Natural killer cell (primary cell): Measurements from ENCODE around the gene KCNK17. TPM values are rescaled to one million over a fixed set of nuclear protein-coding genes. Genes with fewer than 3 reads are reported as not detected.

Source experiments
- ATAC-seq, 3 donors: fragments of 150-1000 bp in 2 of 3; fragments of 200-7000 bp in 1 of 3; cut with Tn5 transposase; 1 replicate in 1 of 3; 2 replicates in 2 of 3; pipeline ENCODE4 v1.10.0; 2021; ENCODE audit warnings: mild to moderate bottlenecking in 2 of 3, moderate library complexity in 2 of 3
- DNase-seq, 2 donors: peaks; one replicate each; pipeline versions ENCODE4 v3.0.0 to v3.0.0-alpha.2; 2013 to 2021; ENCODE audit warnings: mixed read lengths in 1 of 2
- H3K27ac ChIP-seq: one replicate; pipeline ENCODE4 v1.5.1; 2013; ENCODE audit warnings: mild to moderate bottlenecking, low read length
- H3K27me3 ChIP-seq: one replicate; pipeline ENCODE4 v1.6.1; 2013; ENCODE audit warnings: low read length; ENCODE audit not compliant: control insufficient read depth, insufficient read depth
- H3K36me3 ChIP-seq: one replicate; pipeline ENCODE4 v1.6.1; 2013; ENCODE audit warnings: low read length; ENCODE audit not compliant: control insufficient read depth, insufficient read depth
- H3K4me1 ChIP-seq: one replicate; pipeline ENCODE4 v1.6.1; 2013; ENCODE audit warnings: low read length; ENCODE audit not compliant: control insufficient read depth, insufficient read depth
- H3K4me3 ChIP-seq: one replicate; pipeline ENCODE4 v1.5.1; 2013; ENCODE audit warnings: low read length
- H3K9me3 ChIP-seq: one replicate; pipeline ENCODE4 v1.6.1; 2013; ENCODE audit warnings: low read length; ENCODE audit not compliant: control insufficient read depth, insufficient read depth
- H3K27ac Mint-ChIP-seq, 2 donors: one replicate each; pipeline ENCODE4 v1.8.0; 2022; ENCODE audit warnings: mild to moderate bottlenecking in 2 of 2, mixed read lengths in 2 of 2, moderate library complexity in 1 of 2
- H3K27me3 Mint-ChIP-seq, 2 donors: one replicate each; pipeline ENCODE4 v1.8.0; 2022; ENCODE audit warnings: low read depth in 2 of 2, mixed read lengths in 2 of 2
- H3K36me3 Mint-ChIP-seq: one replicate; pipeline ENCODE4 v1.8.0; 2022; ENCODE audit warnings: mixed read lengths
- H3K4me1 Mint-ChIP-seq, 2 donors: one replicate each; pipeline ENCODE4 v1.8.0; 2022; ENCODE audit warnings: mixed read lengths in 2 of 2
- H3K4me3 Mint-ChIP-seq: one replicate; pipeline ENCODE4 v1.8.0; 2022; ENCODE audit warnings: mild to moderate bottlenecking, moderate library complexity, mixed read lengths
- H3K9me3 Mint-ChIP-seq, 2 donors: one replicate each; pipeline ENCODE4 v1.8.0; 2022; ENCODE audit warnings: mixed read lengths in 2 of 2
- CTCF ChIP-seq: fragments of 200-600 bp; IDR thresholded peaks from one replicate; pipeline ENCODE4 v1.8.0; 2022; ENCODE audit warnings: antibody characterized with exemption
- WGBS: methylation state at CpG from one replicate; pipeline ENCODE4 v1.1.7; 2013; ENCODE audit warnings: missing lambda C conversion rate; ENCODE audit not compliant: insufficient coverage; 5-methylcytosine and 5-hydroxymethylcytosine counted together
- intact Hi-C: fragments of 100-400 bp; cut with micrococcal nuclease; formaldehyde crosslinking; loops from one replicate; pipeline ENCODE4 v1.14.2; 2022
- total RNA-seq, 4 donors: library from RNA; stranded (reverse); fragments of 120-200 nt in 1 of 4; gene quantifications; one replicate each; pipeline versions ENCODE4 v1.2.3 to v1.2.4, GENCODE V29; 2013 to 2022

The KCNK17 gene
- total RNA-seq, 3 donors from 2014 or later (not counting 1 experiment from before 2014, with no cell fraction given): 0.24 TPM; not detected in 2

- H3K36me3 ChIP-seq: no peaks in the 10 kb centered on the region
- TF ChIP-seq CTCF: no peak
- H3K9me3 Mint-ChIP-seq: no peaks in the 10 kb centered on the region
- DNase-seq (no peak), ATAC-seq (no peak)
- H3K9me3 ChIP-seq: no peaks in the 10 kb centered on the region
- peaks cover 5 to 27% of the 10 kb centered on the region in 2 donors for H3K4me1 Mint-ChIP-seq
- H3K27me3 Mint-ChIP-seq: peaks cover 15 to 40% of the 10 kb centered on the region in 2 donors
- 69% methylated on average over 3 of the region's 4 CpGs for WGBS
- H3K36me3 Mint-ChIP-seq: no peaks in the 10 kb centered on the region
- intact Hi-C loops: loop anchor here (1.0 kb wide), 1 partner anchor 144 kb away; no protein-coding TSS in a partner anchor
- peaks cover 25% of the 10 kb centered on the region for H3K4me1 ChIP-seq
- no peak overlapping the region for H3K4me3 Mint-ChIP-seq
- H3K4me3 ChIP-seq: no peak overlapping the region
- peaks cover 19% of the 10 kb centered on the region for H3K27me3 ChIP-seq
- H3K27ac ChIP-seq: no peak overlapping the region
- H3K27ac Mint-ChIP-seq: no peak overlapping the region
These were observed 3.7 kb downstream of the KCNK17 start for GRCh38 chr6:39310542-39310941.

GRCh38 chr6:39309942-39310531, 4.2 kb downstream of the KCNK17 start:
- intact Hi-C loops: loop anchor here (1.0 kb wide), 1 partner anchor 144 kb away; no protein-coding TSS in a partner anchor
- Histone ChIP-seq H3K4me1 (peaks cover 25% of the 10 kb centered on the region), H3K36me3 (no peaks in the 10 kb centered on the region), H3K27ac (no peak overlapping the region), H3K9me3 (no peaks in the 10 kb centered on the region), H3K4me3 (no peak overlapping the region), H3K27me3 (peaks cover 18% of the 10 kb centered on the region)
- peaks cover 5 to 27% of the 10 kb centered on the region in 2 donors for H3K4me1 Mint-ChIP-seq
- DNase-seq (peak; percentile 44 to 72), ATAC-seq (peak; percentile 60 to 84 (median 77))
- no peaks in the 10 kb centered on the region for H3K36me3 Mint-ChIP-seq
- H3K9me3 Mint-ChIP-seq: no peaks in the 10 kb centered on the region
- H3K4me3 Mint-ChIP-seq: no peak overlapping the region
- TF ChIP-seq CTCF: peak; percentile 79
- no peak overlapping the region for H3K27ac Mint-ChIP-seq
- peaks cover 15 to 38% of the 10 kb centered on the region in 2 donors for H3K27me3 Mint-ChIP-seq
- 66% methylated on average over 7 of the region's 7 CpGs for WGBS

- no peak overlapping the region for H3K4me3 ChIP-seq
- Mint-ChIP-seq H3K4me3 (no peak overlapping the region), H3K27ac (no peak overlapping the region), H3K4me1 (peaks cover 5 to 19% of the 10 kb centered on the region in 2 donors), H3K9me3 (no peaks in the 10 kb centered on the region), H3K27me3 (peaks cover 15 to 18% of the 10 kb centered on the region in 2 donors), H3K36me3 (no peaks in the 10 kb centered on the region)
- DNase-seq (no peak), ATAC-seq (no peak)
- no peak overlapping the region for H3K27ac ChIP-seq
- TF ChIP-seq CTCF: no peak
- peaks cover 6% of the 10 kb centered on the region for H3K4me1 ChIP-seq
- H3K9me3 ChIP-seq: no peaks in the 10 kb centered on the region
- no peaks in the 10 kb centered on the region for H3K36me3 ChIP-seq
- H3K27me3 ChIP-seq: no peaks in the 10 kb centered on the region
- WGBS: 62% methylated on average over 3 of the region's 3 CpGs
- intact Hi-C loops: no loop called here
These were observed 6.8 kb downstream of the KCNK17 start for GRCh38 chr6:39307462-39307861.

- no peak overlapping the region for H3K27ac ChIP-seq
- no peak overlapping the region for H3K4me3 Mint-ChIP-seq
- peaks cover 0 to 6% of the 10 kb centered on the region in 2 donors for H3K27me3 Mint-ChIP-seq
- no peaks in the 10 kb centered on the region for H3K27me3 ChIP-seq
- H3K27ac Mint-ChIP-seq: no peak overlapping the region
- no peak for ATAC-seq
- H3K4me1 ChIP-seq: peaks cover 6% of the 10 kb centered on the region
- intact Hi-C loops: no loop called here
- no peak for TF ChIP-seq CTCF
- no peaks in the 10 kb centered on the region for H3K36me3 ChIP-seq
- H3K36me3 Mint-ChIP-seq: no peaks in the 10 kb centered on the region
- no peak overlapping the region for H3K4me3 ChIP-seq
- H3K4me1 Mint-ChIP-seq: peaks cover 2 to 13% of the 10 kb centered on the region in 2 donors
- H3K9me3 Mint-ChIP-seq: no peaks in the 10 kb centered on the region
- no peak for DNase-seq
- no peaks in the 10 kb centered on the region for H3K9me3 ChIP-seq
These were observed 9.3 kb downstream of the KCNK17 start for GRCh38 chr6:39304951-39305350.
